Measurements from ENCODE around the gene NOX3. TPM values are rescaled to one million over a fixed set of nuclear protein-coding genes. Genes with fewer than 3 reads are reported as not detected.

Gene NOX3
- total and polyA plus RNA-seq, 10 of the 15 experiments (the other 5 are each of a cell fraction or from before 2014, with no cell fraction given), result not detected

DNA sequence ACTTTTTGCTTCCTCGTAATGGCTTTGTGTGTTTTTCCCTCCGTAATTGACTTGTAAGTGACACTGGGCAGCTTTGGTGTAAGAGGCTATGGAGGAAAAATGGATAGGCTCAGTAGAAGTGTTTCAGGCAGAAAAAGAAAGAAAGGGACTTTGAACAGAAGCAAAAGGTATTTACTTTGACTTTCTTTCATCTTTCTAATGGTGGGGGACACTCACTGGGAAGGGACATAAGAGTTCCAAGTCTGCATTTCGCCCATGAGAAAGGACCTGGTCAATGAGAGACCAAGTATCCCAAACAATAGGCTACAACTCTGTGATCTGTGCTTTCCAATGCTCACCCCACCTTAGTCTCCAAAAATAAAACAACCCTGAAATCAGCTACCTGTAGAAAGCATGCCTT, 41.6 kb downstream of the NOX3 start:
- Histone ChIP-seq H3K4me1 (ENCODE audit: control insufficient read depth, insufficient read depth, low read length) (peaks cover 8% of the 10 kb centered on the region), H3K4me2 (ENCODE audit: control insufficient read depth, insufficient read depth) (no peak overlapping the region), H3K27me3 (replicated peaks in 1 of 2; ENCODE audit: control insufficient read depth in 2 of 2, insufficient read depth in 2 of 2, low read length in 1 of 2) (no peaks in the 10 kb centered on the region), H3K9ac (ENCODE audit: control insufficient read depth, insufficient read depth, low read length) (no peak overlapping the region), H4K20me1 (ENCODE audit: control insufficient read depth, insufficient read depth) (no peaks in the 10 kb centered on the region), H3K27ac (ENCODE audit: control insufficient read depth, insufficient read depth) (no peak overlapping the region), H3K79me2 (ENCODE audit: control insufficient read depth, insufficient read depth, low read length) (no peaks in the 10 kb centered on the region), H2AFZ (ENCODE audit: control insufficient read depth, low read depth, low read length) (no peak overlapping the region), H3K4me3 (no peak overlapping the region), H3K9me3 (replicated peaks; ENCODE audit: control insufficient read depth, insufficient read depth, low read length) (no peaks in the 10 kb centered on the region), H3K36me3 (ENCODE audit: control insufficient read depth in 2 of 2, insufficient read depth in 2 of 2, low read length in 1 of 2) (no peaks in the 10 kb centered on the region)
- ChIA-PET POLR2A (interaction anchor here (0.6 kb wide), 1 partner anchor 98 kb away, joined by 5 read pairs; no protein-coding TSS in a partner anchor), RAD21 (ENCODE audit: unreplicated experiment) (interaction anchor here (0.9 kb wide), 1 partner anchor 83 kb away, joined by 3 read pairs; no protein-coding TSS in a partner anchor), CTCF (no interaction called here), SMC1A (ENCODE audit: uncharacterized antibody, unreplicated experiment) (interaction anchor here (0.6 to 1.2 kb wide), 2 partner anchors 209 to 833 kb away, joined by 3 read pairs; no protein-coding TSS in a partner anchor)
- no TSS peak for BruUV-seq (replicated peaks)
- 94% methylated on average over 3 of the region's 3 CpGs for WGBS (ENCODE audit: insufficient coverage, insufficient replicate concordance, low lambda C conversion rate, missing lambda C conversion rate)
- in situ Hi-C loops (cut with MboI) (no loop called here), intact Hi-C loops (cut with micrococcal nuclease; ENCODE audit: unreplicated experiment) (loop anchor here (10.0 kb wide), 1 partner anchor 471 kb away; no protein-coding TSS in a partner anchor)
- no peak for FAIRE-seq
- DNase-seq (ENCODE audit: low read depth, low spot score), result no peak
- ATAC-seq, result no peak
- TF ChIP-seq WRNIP1 (IDR thresholded peaks at IDR 0.05; ENCODE audit: borderline replicate concordance, low read depth, low read length) (no peak), ZNF24 (IDR thresholded peaks at IDR 0.05) (no peak), SREBF1 (IDR thresholded peaks at IDR 0.05; ENCODE audit: low read length) (no peak), NR2F1 (conservative IDR thresholded peaks at IDR 0.05) (no peak), NFYA (IDR thresholded peaks at IDR 0.05; ENCODE audit: borderline replicate concordance, low read depth, low read length) (no peak), ZSCAN29 (IDR thresholded peaks at IDR 0.05) (no peak), BCL11A (IDR thresholded peaks at IDR 0.05; ENCODE audit: low read depth, low read length) (no peak), ASH2L (IDR thresholded peaks at IDR 0.05; ENCODE audit: borderline replicate concordance, low read depth) (no peak), MTA3 (IDR thresholded peaks at IDR 0.05; ENCODE audit: borderline replicate concordance, low read length) (no peak), ATF7 (IDR thresholded peaks at IDR 0.05; ENCODE audit: low read depth) (no peak), POLR2AphosphoS5 (IDR thresholded peaks at IDR 0.05; ENCODE audit: low read length) (no peak), ZNF207 (IDR thresholded peaks at IDR 0.05; ENCODE audit: borderline replicate concordance) (no peak), STAT3 (IDR thresholded peaks at IDR 0.05; ENCODE audit: low read depth, low read length) (no peak)
- TF ChIP-seq, protein P1, sequence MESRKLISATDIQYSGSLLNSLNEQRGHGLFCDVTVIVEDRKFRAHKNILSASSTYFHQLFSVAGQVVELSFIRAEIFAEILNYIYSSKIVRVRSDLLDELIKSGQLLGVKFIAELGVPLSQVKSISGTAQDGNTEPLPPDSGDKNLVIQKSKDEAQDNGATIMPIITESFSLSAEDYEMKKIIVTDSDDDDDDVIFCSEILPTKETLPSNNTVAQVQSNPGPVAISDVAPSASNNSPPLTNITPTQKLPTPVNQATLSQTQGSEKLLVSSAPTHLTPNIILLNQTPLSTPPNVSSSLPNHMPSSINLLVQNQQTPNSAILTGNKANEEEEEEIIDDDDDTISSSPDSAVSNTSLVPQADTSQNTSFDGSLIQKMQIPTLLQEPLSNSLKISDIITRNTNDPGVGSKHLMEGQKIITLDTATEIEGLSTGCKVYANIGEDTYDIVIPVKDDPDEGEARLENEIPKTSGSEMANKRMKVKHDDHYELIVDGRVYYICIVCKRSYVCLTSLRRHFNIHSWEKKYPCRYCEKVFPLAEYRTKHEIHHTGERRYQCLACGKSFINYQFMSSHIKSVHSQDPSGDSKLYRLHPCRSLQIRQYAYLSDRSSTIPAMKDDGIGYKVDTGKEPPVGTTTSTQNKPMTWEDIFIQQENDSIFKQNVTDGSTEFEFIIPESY (IDR thresholded peaks at IDR 0.05), result no peak
- TF ChIP-seq, protein P2, sequence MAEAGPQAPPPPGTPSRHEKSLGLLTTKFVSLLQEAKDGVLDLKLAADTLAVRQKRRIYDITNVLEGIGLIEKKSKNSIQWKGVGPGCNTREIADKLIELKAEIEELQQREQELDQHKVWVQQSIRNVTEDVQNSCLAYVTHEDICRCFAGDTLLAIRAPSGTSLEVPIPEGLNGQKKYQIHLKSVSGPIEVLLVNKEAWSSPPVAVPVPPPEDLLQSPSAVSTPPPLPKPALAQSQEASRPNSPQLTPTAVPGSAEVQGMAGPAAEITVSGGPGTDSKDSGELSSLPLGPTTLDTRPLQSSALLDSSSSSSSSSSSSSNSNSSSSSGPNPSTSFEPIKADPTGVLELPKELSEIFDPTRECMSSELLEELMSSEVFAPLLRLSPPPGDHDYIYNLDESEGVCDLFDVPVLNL (IDR thresholded peaks at IDR 0.05; ENCODE audit: low read depth, low read length), result no peak
- TF ChIP-seq, protein P3, sequence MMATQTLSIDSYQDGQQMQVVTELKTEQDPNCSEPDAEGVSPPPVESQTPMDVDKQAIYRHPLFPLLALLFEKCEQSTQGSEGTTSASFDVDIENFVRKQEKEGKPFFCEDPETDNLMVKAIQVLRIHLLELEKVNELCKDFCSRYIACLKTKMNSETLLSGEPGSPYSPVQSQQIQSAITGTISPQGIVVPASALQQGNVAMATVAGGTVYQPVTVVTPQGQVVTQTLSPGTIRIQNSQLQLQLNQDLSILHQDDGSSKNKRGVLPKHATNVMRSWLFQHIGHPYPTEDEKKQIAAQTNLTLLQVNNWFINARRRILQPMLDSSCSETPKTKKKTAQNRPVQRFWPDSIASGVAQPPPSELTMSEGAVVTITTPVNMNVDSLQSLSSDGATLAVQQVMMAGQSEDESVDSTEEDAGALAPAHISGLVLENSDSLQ (IDR thresholded peaks at IDR 0.05), result no peak
- TF ChIP-seq, protein P4, sequence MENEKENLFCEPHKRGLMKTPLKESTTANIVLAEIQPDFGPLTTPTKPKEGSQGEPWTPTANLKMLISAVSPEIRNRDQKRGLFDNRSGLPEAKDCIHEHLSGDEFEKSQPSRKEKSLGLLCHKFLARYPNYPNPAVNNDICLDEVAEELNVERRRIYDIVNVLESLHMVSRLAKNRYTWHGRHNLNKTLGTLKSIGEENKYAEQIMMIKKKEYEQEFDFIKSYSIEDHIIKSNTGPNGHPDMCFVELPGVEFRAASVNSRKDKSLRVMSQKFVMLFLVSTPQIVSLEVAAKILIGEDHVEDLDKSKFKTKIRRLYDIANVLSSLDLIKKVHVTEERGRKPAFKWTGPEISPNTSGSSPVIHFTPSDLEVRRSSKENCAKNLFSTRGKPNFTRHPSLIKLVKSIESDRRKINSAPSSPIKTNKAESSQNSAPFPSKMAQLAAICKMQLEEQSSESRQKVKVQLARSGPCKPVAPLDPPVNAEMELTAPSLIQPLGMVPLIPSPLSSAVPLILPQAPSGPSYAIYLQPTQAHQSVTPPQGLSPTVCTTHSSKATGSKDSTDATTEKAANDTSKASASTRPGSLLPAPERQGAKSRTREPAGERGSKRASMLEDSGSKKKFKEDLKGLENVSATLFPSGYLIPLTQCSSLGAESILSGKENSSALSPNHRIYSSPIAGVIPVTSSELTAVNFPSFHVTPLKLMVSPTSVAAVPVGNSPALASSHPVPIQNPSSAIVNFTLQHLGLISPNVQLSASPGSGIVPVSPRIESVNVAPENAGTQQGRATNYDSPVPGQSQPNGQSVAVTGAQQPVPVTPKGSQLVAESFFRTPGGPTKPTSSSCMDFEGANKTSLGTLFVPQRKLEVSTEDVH (IDR thresholded peaks at IDR 0.05; ENCODE audit: low read depth, partially characterized antibody), result no peak
- TF ChIP-seq, protein P5, sequence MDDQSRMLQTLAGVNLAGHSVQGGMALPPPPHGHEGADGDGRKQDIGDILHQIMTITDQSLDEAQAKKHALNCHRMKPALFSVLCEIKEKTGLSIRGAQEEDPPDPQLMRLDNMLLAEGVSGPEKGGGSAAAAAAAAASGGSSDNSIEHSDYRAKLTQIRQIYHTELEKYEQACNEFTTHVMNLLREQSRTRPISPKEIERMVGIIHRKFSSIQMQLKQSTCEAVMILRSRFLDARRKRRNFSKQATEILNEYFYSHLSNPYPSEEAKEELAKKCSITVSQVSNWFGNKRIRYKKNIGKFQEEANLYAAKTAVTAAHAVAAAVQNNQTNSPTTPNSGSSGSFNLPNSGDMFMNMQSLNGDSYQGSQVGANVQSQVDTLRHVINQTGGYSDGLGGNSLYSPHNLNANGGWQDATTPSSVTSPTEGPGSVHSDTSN (IDR thresholded peaks at IDR 0.05; ENCODE audit: insufficient replicate concordance, low read depth, low read length), result no peak
